Ishikawa (cell line): ENCODE measurements around the gene MT1B.

Experiments used
- CEBPB ChIP-seq: IDR thresholded peaks from 2 replicates; pipeline ENCODE4 v1.6.1; 2012
- EGR1 ChIP-seq: IDR thresholded peaks from 2 replicates; pipeline ENCODE4 v1.6.1; 2012
- EP300 ChIP-seq: IDR thresholded peaks from 2 replicates; pipeline ENCODE4 v1.6.1; 2012; ENCODE audit warnings: borderline replicate concordance
- FOXM1 ChIP-seq: IDR thresholded peaks from 2 replicates; pipeline ENCODE4 v1.6.1; 2012; ENCODE audit warnings: low read depth, borderline replicate concordance
- RAD21 ChIP-seq: IDR thresholded peaks from 2 replicates; pipeline ENCODE4 v1.6.1; 2012; ENCODE audit warnings: low read depth
- TAF1 ChIP-seq: IDR thresholded peaks from 2 replicates; pipeline ENCODE4 v1.6.1; 2012; ENCODE audit warnings: low read depth, mild to moderate bottlenecking
- TCF12 ChIP-seq: IDR thresholded peaks from 2 replicates; pipeline ENCODE4 v1.6.1; 2012; ENCODE audit warnings: low read depth
- TEAD4 ChIP-seq: IDR thresholded peaks from 2 replicates; pipeline ENCODE4 v1.6.1; 2012
- YY1 ChIP-seq: IDR thresholded peaks from 2 replicates; pipeline ENCODE4 v1.6.1; 2012; ENCODE audit warnings: low read depth
- ZBTB7A ChIP-seq: IDR thresholded peaks from 2 replicates; pipeline ENCODE4 v1.6.1; 2012; ENCODE audit warnings: low read depth
- TF ChIP-seq, protein P1 (sequence below): IDR thresholded peaks from 2 replicates; pipeline ENCODE4 v1.6.1; 2012
- TF ChIP-seq, protein P2 (sequence below): IDR thresholded peaks from 2 replicates; pipeline ENCODE4 v1.6.1; 2012; ENCODE audit warnings: low read depth, mild to moderate bottlenecking

DNA sequence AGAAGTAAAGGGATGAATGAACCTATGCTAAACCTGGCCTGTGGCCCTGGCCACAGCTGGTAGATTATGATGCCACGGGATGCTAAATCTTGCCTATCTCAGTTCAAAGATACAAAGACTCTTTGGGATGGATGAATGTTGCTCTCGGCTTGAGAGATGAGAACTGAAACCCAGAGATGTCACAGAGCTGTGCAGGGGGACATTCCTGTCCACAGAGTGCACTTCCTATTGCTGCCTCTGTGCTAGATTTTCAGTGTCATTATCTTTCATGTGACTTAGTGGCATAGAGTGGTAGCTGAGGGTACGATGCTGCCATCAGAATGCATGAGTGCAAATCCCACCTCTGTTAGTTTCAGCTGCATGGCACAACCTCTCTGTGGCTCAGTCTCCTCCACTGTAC, 21.6 kb upstream of the MT1B start:
- no peak for TF ChIP-seq RAD21
- TF ChIP-seq EP300: no peak
- no peak for TF ChIP-seq ZBTB7A
- TF ChIP-seq TAF1: no peak
- no peak for TF ChIP-seq EGR1
- TF ChIP-seq FOXM1: no peak
- TF ChIP-seq CEBPB: no peak
- TF ChIP-seq, protein P1, sequence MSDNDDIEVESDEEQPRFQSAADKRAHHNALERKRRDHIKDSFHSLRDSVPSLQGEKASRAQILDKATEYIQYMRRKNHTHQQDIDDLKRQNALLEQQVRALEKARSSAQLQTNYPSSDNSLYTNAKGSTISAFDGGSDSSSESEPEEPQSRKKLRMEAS: no peak
- TF ChIP-seq, protein P2, sequence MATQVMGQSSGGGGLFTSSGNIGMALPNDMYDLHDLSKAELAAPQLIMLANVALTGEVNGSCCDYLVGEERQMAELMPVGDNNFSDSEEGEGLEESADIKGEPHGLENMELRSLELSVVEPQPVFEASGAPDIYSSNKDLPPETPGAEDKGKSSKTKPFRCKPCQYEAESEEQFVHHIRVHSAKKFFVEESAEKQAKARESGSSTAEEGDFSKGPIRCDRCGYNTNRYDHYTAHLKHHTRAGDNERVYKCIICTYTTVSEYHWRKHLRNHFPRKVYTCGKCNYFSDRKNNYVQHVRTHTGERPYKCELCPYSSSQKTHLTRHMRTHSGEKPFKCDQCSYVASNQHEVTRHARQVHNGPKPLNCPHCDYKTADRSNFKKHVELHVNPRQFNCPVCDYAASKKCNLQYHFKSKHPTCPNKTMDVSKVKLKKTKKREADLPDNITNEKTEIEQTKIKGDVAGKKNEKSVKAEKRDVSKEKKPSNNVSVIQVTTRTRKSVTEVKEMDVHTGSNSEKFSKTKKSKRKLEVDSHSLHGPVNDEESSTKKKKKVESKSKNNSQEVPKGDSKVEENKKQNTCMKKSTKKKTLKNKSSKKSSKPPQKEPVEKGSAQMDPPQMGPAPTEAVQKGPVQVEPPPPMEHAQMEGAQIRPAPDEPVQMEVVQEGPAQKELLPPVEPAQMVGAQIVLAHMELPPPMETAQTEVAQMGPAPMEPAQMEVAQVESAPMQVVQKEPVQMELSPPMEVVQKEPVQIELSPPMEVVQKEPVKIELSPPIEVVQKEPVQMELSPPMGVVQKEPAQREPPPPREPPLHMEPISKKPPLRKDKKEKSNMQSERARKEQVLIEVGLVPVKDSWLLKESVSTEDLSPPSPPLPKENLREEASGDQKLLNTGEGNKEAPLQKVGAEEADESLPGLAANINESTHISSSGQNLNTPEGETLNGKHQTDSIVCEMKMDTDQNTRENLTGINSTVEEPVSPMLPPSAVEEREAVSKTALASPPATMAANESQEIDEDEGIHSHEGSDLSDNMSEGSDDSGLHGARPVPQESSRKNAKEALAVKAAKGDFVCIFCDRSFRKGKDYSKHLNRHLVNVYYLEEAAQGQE: no peak
- TF ChIP-seq TCF12: no peak
- no peak for TF ChIP-seq YY1
- no peak for TF ChIP-seq TEAD4
